GM21381 (cell line): ENCODE data around the gene CARS2.
"Not testable (repeated sequence)": the region's sequence is repeated elsewhere in the genome, so short reads cannot be mapped to it uniquely, and the experiment has no call there.

Experiments
- ATAC-seq: cut with Tn5 transposase; IDR thresholded peaks from one replicate; pipeline ENCODE4 v1.9.1; 2021; ENCODE audit warnings: mild to moderate bottlenecking, moderate library complexity; ENCODE audit not compliant: unreplicated experiment

CARS2 gene, protein sequence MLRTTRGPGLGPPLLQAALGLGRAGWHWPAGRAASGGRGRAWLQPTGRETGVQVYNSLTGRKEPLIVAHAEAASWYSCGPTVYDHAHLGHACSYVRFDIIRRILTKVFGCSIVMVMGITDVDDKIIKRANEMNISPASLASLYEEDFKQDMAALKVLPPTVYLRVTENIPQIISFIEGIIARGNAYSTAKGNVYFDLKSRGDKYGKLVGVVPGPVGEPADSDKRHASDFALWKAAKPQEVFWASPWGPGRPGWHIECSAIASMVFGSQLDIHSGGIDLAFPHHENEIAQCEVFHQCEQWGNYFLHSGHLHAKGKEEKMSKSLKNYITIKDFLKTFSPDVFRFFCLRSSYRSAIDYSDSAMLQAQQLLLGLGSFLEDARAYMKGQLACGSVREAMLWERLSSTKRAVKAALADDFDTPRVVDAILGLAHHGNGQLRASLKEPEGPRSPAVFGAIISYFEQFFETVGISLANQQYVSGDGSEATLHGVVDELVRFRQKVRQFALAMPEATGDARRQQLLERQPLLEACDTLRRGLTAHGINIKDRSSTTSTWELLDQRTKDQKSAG

GRCh38 chr13:110705826-110706569 is at the start of gene CARS2:
TSS of gene CARS2 (minus strand) at chr13:110706116. CDS start at chr13:110706093, 23 bp downstream.
- ATAC-seq, result peak; percentile 97

- ATAC-seq, result no peak
Measured at GRCh38 chr13:110748271-110748670, 42.4 kb upstream of the CARS2 start.

DNA sequence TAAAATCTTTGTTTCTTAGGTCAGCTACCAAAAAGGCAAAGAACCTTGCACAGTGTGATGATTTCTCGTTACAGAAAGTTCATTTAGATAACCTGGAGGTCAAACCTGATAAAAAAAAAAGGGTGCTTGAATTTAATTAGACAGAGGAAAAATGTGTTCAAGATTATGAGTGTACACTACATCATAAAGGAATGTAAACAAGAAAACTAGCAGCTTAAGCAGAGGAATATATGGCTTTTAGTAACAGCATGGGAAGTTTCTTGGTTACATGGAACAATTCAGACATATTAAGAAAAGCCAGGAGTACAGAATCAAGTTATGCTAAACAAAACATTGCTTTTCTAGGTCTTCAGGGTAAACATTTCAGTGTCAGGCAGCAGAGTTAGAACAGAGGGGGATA is 40.5 kb upstream of the CARS2 start:
- no peak for ATAC-seq

DNA sequence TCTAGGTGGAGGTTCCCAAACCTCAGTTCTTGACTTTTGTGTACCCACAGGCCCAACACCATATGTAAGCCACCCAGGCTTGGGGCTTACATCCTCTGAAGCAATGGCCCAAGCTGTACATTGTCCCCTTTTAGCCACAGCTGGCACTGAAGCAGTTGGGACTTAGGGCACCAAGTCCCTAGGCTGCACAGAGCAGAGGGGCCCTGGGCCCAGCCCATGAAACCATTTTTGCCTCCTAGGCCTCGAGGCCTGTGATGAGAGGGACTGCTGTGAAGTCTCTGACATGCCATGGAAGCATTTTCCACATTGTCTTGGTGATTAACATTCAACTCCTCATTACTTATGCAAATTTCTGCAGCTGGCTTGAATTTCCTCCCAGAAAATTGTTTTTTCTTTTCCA is 37.8 kb upstream of the CARS2 start:
- ATAC-seq, result no peak

- no peak for ATAC-seq
Measured at GRCh38 chr13:110737555-110737954, 31.6 kb upstream of the CARS2 start.

GRCh38 chr13:110734561-110734960 is 28.6 kb upstream of the CARS2 start:
- no peak for ATAC-seq

DNA sequence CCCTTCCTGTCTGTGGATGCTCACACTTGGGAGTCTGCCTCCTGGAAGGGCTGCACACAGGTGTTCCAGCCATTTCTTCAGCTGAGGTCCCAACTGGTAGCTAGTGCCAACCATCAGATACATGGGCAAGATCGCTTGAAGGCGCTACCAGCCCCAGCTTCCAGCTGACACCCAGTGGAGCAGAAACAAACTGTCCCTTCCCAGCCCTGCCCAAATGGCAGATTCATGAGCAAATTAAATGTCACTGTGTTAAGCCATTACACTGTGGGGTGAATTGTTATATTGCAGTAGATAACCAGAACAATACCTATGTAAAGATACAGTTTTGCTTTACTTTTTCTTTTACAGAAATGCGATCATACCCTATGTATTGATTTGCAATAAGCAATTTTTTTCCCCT is 25.2 kb upstream of the CARS2 start:
- no peak for ATAC-seq

- ATAC-seq, result peak; percentile 62
Measured at GRCh38 chr13:110726726-110727125, 20.8 kb upstream of the CARS2 start.

- ATAC-seq, result not testable (repeated sequence)
Measured at GRCh38 chr13:110726153-110726552, 20.2 kb upstream of the CARS2 start.

- no peak for ATAC-seq
Measured at GRCh38 chr13:110723598-110723997, 17.7 kb upstream of the CARS2 start.

GRCh38 chr13:110722971-110723370 is 17.1 kb upstream of the CARS2 start:
- no peak for ATAC-seq

GRCh38 chr13:110719036-110719710 is 13.3 kb upstream of the CARS2 start:
- ATAC-seq, result no peak

- no peak for ATAC-seq
Measured at GRCh38 chr13:110716247-110716515, 10.3 kb upstream of the CARS2 start.

DNA sequence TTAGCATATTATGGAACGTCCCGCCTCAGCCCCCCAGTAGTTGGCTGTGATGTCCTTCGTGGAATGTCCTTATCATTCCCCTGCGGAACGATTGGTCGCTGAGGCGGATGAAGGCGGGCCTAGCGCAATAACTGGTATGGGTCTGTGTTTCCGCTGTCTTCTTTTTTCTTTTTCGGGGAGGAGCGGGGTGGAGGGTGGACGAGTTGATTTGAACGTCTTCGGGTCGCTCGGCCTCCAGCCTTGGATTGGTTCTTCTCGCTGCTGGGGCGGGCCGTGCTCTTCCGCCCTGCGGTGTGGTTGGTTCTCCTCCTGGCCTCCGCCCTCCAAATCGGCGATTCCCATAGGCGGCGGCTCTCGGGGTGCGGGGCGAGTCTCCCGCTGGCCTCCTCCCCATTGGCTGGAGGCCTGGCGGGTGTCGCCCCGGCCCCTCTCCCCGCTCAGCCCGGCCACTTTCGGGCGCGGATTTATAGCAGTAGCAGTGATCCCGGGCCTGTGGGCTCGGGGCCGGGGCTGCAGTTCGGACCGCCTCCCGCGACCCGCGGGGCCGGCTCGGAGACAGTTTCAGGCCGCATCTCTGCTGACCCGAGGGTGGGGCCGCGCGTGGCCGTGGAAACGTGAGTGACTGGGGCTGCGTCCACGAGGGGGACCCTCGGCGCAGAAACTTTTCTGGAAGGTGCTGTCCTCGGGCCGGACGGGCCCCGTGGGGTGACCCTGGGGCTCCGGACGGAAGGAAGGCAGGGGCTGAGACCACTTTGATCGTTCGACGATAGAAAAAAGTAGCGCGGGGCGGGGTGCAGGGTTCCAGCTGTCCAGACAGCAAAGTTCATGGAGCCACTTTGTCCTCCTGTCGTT is 9.7 kb upstream of the CARS2 start:
- peak; percentile 50 for ATAC-seq

- ATAC-seq, result no peak
Measured at GRCh38 chr13:110714797-110715394, 9.0 kb upstream of the CARS2 start.

- no peak for ATAC-seq
Measured at GRCh38 chr13:110713981-110714796, 8.3 kb upstream of the CARS2 start.

GRCh38 chr13:110713642-110713952 is 7.7 kb upstream of the CARS2 start, which contains the start of gene ING1:
TSS of gene ING1 (plus strand) at chr13:110713700. CDS start at chr13:110714150, 450 bp downstream.
- ATAC-seq, result no peak

GRCh38 chr13:110712849-110713641 is 7.1 kb upstream of the CARS2 start:
- peak; percentile 40 for ATAC-seq
